Spleen (tissue), 7 donors: ENCODE results near the gene CD276.

Experiments used
- CTCF ChIP-seq, 11 experiments: fragments of 200-600 bp in 7 of 11; fragments of 450-650 bp in 4 of 11; sonication (generic) in 4 of 11; IDR thresholded peaks in 8 of 11; conservative IDR thresholded peaks in 3 of 11; 1 replicate in 7 of 11; 2 replicates in 4 of 11; pipeline versions ENCODE4 v1.4.0 to v1.8.0; 2016 to 2021; ENCODE audit warnings: antibody characterized with exemption in 11 of 11, inconsistent platforms in 4 of 11, mild to moderate bottlenecking in 1 of 11
- POLR2A ChIP-seq, 3 donors: fragments of 450-650 bp; IDR thresholded peaks; one replicate each; pipeline ENCODE4 v1.5.1; 2017; ENCODE audit warnings: antibody characterized with exemption in 3 of 3, mild to moderate bottlenecking in 1 of 3
- donor health status: DM: no; HTN: no; CAD: no; lungs with moderate emphysema.
- donor health status: DM: no; HTN: no; CAD: no.
- donor health status: DM: no; HTN: no; CAD: no.

- TF ChIP-seq CTCF (IDR thresholded peaks at IDR 0.05 in 8 of 11, conservative IDR thresholded peaks at IDR 0.05 in 3 of 11) (no peak), POLR2A (IDR thresholded peaks at IDR 0.05) (no peak)
Measured at GRCh38 chr15:73756390-73756789, 72.2 kb downstream of the CD276 start.
